ENCODE results near the gene RGS18.
"Not testable (repeated sequence)": the region's sequence is repeated elsewhere in the genome, so short reads cannot be mapped to it uniquely, and the experiment has no call there.

DNA sequence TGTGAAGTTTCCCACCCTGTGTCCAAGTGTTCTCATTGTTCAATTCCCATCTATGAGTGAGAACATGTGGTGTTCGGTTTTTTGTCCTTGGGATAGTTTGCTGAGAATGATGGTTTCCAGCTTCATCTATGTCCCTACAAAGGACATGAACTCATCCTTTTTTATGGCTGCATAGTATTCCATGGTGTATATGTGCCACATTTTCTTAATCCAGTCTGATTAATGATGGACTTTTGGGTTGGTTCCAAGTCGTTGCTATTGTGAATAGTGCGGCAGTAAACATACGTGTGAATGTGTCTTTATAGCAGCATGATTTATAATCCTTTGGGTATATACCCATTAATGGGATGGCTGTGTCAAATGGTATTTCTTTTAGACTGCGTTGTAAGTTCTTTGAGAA is 27.4 kb upstream of the RGS18 start:
- not testable (repeated sequence) for TF ChIP-seq CCAR2 (optimal IDR thresholded peaks at IDR 0.05; ENCODE audit: low read depth, low read length); NFYC (CRISPR knock-in tag; IDR thresholded peaks at IDR 0.05); ZNF441 (CRISPR knock-in tag; IDR thresholded peaks at IDR 0.05; ENCODE audit: borderline replicate concordance); PHF8 (CRISPR knock-in tag; IDR thresholded peaks at IDR 0.05)
- TF ChIP-seq, protein P1, sequence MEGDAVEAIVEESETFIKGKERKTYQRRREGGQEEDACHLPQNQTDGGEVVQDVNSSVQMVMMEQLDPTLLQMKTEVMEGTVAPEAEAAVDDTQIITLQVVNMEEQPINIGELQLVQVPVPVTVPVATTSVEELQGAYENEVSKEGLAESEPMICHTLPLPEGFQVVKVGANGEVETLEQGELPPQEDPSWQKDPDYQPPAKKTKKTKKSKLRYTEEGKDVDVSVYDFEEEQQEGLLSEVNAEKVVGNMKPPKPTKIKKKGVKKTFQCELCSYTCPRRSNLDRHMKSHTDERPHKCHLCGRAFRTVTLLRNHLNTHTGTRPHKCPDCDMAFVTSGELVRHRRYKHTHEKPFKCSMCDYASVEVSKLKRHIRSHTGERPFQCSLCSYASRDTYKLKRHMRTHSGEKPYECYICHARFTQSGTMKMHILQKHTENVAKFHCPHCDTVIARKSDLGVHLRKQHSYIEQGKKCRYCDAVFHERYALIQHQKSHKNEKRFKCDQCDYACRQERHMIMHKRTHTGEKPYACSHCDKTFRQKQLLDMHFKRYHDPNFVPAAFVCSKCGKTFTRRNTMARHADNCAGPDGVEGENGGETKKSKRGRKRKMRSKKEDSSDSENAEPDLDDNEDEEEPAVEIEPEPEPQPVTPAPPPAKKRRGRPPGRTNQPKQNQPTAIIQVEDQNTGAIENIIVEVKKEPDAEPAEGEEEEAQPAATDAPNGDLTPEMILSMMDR (CRISPR knock-in tag; IDR thresholded peaks at IDR 0.05), result not testable (repeated sequence)
- TF ChIP-seq, protein P2, sequence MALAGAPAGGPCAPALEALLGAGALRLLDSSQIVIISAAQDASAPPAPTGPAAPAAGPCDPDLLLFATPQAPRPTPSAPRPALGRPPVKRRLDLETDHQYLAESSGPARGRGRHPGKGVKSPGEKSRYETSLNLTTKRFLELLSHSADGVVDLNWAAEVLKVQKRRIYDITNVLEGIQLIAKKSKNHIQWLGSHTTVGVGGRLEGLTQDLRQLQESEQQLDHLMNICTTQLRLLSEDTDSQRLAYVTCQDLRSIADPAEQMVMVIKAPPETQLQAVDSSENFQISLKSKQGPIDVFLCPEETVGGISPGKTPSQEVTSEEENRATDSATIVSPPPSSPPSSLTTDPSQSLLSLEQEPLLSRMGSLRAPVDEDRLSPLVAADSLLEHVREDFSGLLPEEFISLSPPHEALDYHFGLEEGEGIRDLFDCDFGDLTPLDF (CRISPR knock-in tag; IDR thresholded peaks at IDR 0.05), result not testable (repeated sequence)
